AG20443 (cell line): Measurements from ENCODE around the gene KIF13A.
"Not testable (repeated sequence)": the region's sequence is repeated elsewhere in the genome, so short reads cannot be mapped to it uniquely, and the experiment has no call there.

Source experiments
- DNase-seq: peaks from one replicate; pipeline ENCODE4 v3.0.0; 2012; ENCODE audit warnings: low spot score, mixed read lengths

Gene KIF13A

DNA sequence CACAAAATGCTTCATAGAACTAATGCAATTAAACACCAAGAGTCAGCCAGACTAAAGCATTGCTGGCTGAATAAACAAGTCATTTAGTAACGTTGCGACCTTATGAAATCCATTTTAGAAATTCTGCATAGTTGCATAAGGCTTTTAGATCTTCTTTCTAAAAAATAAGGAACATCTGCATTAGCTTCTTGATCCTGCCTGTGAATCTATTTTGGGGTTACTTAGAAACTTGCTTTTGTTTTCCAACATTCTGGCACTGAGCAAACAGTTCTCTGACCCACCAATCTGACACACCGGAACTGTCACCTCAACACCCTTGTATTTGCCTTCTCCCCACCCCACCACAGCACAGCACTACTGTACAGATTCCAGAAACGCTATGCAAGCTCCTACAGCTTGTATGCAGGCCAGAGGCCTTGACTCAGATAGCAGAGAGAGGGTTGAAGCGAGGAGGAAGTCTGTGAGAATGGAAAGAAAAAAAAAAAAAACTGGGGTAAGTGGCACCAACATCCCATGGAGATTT lies 55.0 kb downstream of the KIF13A start:
- DNase-seq: peak; percentile 87

DNA sequence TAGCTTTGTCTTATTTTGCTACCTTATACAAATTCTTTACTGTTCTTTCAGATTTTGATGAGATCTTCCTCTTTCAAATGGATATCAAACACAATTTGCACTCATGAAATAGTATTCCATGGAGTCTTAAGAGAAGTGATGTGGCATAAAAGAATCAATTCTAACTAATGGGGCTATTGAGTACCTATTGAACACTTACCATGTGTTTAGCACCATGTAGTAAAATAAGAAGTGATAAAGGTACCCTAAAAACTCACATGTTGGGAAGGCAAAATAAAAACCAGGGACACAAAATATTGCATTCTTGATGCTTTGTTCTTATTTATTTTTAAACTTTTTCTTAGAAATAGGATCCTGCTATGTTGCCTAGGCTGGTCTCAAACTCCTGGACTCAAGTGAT lies 56.2 kb downstream of the KIF13A start:
- DNase-seq: no peak

GRCh38 chr6:17930321-17930993 lies 57.0 kb downstream of the KIF13A start:
- no peak for DNase-seq

GRCh38 chr6:17928514-17929430 lies 58.7 kb downstream of the KIF13A start:
- DNase-seq: peak; percentile 43

GRCh38 chr6:17927705-17928104 lies 59.7 kb downstream of the KIF13A start:
- no peak for DNase-seq

DNA sequence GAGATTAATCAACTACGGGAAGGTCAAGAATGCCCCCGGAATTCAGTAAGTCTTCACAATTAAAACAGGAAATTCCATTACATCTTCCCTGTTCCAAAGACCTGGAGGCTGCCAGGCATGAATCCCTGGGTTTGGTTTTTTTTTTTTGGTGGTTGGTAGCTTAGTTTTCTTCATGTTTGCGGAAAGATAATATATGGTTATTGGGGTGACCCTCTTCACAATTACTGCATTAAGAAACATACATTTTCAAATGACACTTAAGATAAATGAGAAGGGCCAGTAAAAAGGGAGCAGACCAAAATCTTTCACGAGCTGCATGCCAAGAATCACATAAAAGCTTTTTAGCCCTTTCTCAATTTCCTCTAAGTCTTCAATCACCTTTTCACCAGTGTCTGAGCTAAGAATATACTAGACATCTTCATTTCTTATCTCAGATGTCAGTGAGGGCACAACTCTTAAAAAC lies 64.0 kb downstream of the KIF13A start:
- DNase-seq: peak; percentile 48

DNA sequence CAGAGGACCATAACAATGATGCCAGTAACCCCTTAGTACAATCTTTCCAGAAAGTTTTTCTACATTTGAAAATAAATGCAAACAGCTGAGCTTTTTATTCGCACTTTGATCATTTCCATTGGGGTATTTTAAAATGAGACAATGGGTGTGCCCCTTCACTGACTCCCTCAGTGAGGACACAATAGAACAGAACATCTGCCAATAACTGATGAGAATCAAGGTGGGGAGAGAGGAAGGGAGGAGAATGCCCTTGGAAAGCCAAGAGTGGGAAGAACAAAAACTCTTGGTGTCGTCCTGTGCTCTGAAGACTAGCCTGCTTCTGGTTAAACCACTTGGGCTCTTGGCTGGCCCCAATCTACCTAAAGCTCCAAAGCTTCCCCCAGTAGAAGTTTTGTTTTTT lies 66.0 kb downstream of the KIF13A start:
- DNase-seq: no peak

DNA sequence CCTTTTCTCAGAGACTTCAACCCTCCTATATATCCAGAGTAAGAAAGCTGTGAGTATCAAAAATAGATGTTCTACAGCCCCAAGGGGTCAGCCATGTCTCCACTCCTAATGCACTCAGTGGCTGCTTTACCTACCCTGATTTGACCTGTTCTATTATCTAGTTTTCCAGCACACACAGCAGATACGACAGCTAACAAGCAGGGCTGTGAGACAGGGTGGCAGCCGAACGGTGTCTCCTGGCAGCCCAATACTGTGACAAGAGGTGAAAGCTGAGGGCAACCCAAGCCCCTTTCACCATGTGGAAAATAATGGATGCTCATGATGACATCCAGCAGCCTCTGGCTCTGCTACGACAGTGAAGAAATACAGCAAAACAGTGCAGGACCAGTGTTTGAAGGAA lies 67.9 kb downstream of the KIF13A start:
- DNase-seq: no peak

- no peak for DNase-seq
These were observed 69.3 kb downstream of the KIF13A start for GRCh38 chr6:17917837-17918763.

- peak; percentile 32 for DNase-seq
These were observed 72.8 kb downstream of the KIF13A start for GRCh38 chr6:17914651-17915050.

- no peak for DNase-seq
These were observed 74.9 kb downstream of the KIF13A start for GRCh38 chr6:17912521-17912920.

DNA sequence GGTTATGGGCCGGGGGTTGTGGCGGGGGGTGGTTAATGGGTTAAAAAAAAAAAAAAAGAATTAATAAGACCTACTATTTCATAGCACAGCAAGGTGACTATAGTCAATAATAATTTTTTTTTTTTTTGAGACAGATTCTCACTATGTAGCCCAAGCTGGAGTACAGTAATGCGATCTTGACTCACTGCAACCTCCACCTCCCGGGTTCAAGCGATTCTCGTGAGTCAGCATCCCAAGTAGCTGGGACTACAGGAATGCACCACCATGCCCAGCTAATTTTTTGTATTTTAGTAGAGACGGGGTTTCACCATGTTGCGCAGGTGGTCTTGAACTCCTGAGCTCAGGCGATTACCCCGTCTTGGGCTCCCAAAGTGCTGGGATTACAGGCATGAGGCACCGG lies 75.8 kb downstream of the KIF13A start:
- DNase-seq: not testable (repeated sequence)

- DNase-seq: no peak
These were observed 77.2 kb downstream of the KIF13A start for GRCh38 chr6:17910189-17910588.

DNA sequence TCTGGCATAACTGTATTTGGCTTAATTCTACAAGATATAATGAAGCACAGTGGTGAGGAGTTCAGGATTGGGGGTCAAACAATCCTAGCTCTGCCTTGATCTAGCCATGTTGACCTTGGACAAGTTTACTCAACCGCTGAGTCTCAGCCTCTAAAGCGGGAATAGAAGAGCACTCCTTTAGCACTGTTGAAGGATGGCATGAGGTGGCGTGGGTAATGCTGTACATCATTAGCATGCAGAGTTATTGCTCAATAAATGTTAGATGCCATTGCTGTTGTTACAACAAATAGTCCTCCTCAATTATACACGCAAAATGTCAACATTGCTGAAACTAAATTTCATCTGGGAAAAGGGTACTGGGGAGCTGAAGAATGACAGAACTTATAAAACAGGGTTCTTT lies 78.6 kb downstream of the KIF13A start:
- no peak for DNase-seq

DNA sequence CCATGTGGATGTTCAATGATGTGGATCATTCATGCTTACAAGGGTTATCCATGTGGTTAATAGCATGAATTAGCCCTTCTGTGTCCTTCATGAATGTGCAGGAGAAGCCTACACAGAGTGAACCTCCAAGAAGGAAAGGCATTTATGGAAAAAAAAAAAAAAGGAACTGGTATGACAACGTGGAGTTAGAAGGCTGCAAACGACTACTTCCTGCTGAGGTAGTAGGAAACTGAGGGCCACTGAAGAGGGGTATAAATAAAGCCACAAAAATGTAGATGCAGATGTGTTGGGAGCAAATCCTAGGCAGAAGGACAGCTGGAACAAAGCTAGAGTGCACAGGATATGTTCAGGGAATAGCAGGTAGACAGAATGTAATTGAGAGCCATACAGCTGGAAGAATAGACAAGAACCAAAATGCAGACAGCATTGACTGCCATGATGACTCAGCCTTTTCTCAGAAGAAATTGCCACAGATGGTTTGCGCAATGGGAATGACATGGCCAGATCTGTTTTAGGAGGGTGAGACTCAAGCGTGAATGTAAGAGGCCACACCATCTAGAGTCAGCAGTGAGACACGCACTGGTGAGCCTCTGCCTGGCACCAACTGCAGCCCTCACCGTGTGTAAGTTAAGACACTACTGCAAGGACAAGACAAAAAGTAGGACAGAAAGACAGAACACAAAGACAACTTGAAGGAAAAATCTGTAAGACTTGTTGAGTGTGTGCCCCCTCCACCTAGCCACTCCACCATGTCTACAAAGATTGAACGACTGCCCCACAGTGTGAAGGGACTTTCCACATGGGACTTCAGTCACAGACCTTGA lies 79.8 kb downstream of the KIF13A start:
- peak; percentile 90 for DNase-seq

- DNase-seq: peak; percentile 62
These were observed 81.5 kb downstream of the KIF13A start for GRCh38 chr6:17905611-17906592.

DNA sequence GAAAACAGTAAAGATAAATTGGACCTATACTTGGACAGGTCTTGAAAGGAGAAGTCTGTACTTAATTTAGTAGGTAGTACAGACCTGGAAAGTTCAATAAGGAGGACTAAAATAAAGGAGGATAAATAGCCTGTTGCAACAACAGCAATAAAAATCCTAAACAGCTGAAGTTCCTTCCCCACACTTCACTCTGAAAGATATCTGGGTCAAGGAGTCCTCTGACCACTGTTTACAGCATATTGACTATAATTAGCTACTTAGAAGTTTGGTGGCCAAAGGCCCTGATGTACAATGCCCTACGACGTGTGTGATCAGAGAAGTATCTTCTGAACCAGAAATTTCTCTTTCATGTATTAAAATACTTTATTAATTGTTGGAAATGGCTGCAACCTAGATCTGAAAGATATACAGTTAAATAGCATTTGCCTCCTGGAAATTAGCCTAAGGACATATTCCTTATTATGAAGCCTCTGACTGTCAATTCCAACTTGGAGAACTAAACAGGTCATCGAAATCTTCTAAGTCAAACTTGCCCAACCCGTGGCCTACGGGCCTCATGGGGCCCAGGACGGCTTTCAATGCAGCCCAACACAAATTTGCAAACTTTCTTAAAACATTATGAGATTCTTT lies 82.8 kb downstream of the KIF13A start:
- DNase-seq: no peak

DNA sequence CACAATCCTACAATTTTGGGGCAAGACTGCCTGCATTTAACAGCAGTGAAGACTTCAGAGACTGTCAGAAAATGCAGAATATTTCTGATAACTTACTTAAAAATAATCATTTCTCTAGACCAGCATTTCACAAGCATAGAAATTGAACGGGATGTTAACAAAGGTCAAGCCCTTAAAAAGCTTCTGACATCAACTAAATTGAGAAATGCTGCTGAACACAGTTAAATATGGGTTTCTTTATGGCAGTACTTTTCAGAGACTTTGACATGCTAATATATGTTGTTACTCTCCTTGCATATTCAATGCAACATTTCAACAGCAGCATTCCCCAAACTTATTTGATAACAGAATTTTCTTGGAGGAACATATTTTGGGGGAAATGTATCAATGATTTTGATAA lies 84.5 kb downstream of the KIF13A start:
- DNase-seq: no peak

DNA sequence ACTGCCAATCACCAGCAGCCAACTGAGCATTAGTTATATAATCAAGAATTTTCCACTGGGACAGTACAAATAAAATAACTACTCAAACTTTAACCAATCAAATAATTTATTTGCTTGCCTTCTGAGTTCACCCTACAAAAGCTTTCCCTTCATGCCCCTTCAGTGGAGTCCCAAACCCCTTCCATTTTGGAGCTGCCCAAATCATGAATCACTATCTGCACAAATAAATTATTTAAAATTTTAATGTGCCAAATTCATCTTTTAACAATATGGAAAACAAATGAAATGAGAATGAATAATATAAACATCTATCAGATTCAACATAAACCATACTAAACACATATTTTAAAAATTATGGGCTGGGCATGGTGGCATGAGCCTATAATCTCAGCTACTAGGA lies 85.9 kb downstream of the KIF13A start:
- DNase-seq: no peak
